ENCODE data around the gene NRG3. TPM values are rescaled to one million over a fixed set of nuclear protein-coding genes. Genes with fewer than 3 reads are reported as not detected.

NRG3 gene
- total and polyA plus RNA-seq, 2 donors (not counting 1 experiment from before 2014, with no cell fraction given) = 0.06 TPM; not detected in 1

GRCh38 chr10:82564353-82565196, 689.6 kb downstream of the NRG3 start:
- no peak overlapping the region for H3K27ac ChIP-seq (ENCODE audit: low read length in 2 of 2)
- ChIA-PET POLR2A (no interaction called here), CTCF (no interaction called here)
- Mint-ChIP-seq H3K27me3 (no peaks in the 10 kb centered on the region), H3K4me1 (no peaks in the 10 kb centered on the region), H3K4me3 (no peak overlapping the region), H3K27ac (no peak overlapping the region), H3K9me3 (ENCODE audit: insufficient read depth) (no peaks in the 10 kb centered on the region)
- H3K36me3 ChIP-seq (replicated peaks in 1 of 2; ENCODE audit: control extremely low read depth in 1 of 2, control insufficient read depth in 1 of 2, extremely low read depth in 1 of 2, insufficient read depth in 2 of 2, low read length in 1 of 2) = no peaks in the 10 kb centered on the region
- H3K79me2 ChIP-seq (ENCODE audit: control insufficient read depth, insufficient read depth, low read length) = no peaks in the 10 kb centered on the region
- H4K20me1 ChIP-seq (ENCODE audit: control insufficient read depth, insufficient read depth, low read length, poor library complexity, severe bottlenecking) = no peaks in the 10 kb centered on the region
- no peak overlapping the region for H3K4me3 ChIP-seq (ENCODE audit: control extremely low read depth in 1 of 5, extremely low read depth in 1 of 5, insufficient read depth in 1 of 5, low read depth in 2 of 5, low read length in 4 of 5)
- ATAC-seq (ENCODE audit: low read depth) = no peak
- no peaks in the 10 kb centered on the region for H3K27me3 ChIP-seq (replicated peaks in 1 of 4; ENCODE audit: control extremely low read depth in 1 of 4, control insufficient read depth in 3 of 4, insufficient read depth in 4 of 4, low read length in 3 of 4)
- H3K4me1 ChIP-seq (ENCODE audit: control insufficient read depth in 2 of 2, insufficient read depth in 2 of 2, low read length in 2 of 2) = no peaks in the 10 kb centered on the region
- H3K9me3 ChIP-seq (ENCODE audit: control extremely low read depth in 1 of 3, control insufficient read depth in 2 of 3, insufficient read depth in 1 of 3, low read length in 2 of 3) = no peaks in the 10 kb centered on the region
- no peak for DNase-seq
- H3K9ac ChIP-seq (ENCODE audit: low read length) = no peak overlapping the region
- intact Hi-C loops (cut with micrococcal nuclease) = no loop called here
- no peak for TF ChIP-seq EZH2 (IDR thresholded peaks at IDR 0.05; ENCODE audit: borderline replicate concordance, insufficient read depth, low read depth, low read length, poor library complexity, severe bottlenecking)
- no peak for TF ChIP-seq CTCF (IDR thresholded peaks at IDR 0.05)
- no peak overlapping the region for H2AFZ ChIP-seq (ENCODE audit: insufficient read depth, low read depth, low read length, poor library complexity, severe bottlenecking)
- no peak overlapping the region for H3K4me2 ChIP-seq (replicated peaks; ENCODE audit: low read depth, low read length, poor library complexity, severe bottlenecking)
- WGBS (ENCODE audit: insufficient coverage) = 90% methylated on average over 3 of the region's 7 CpGs

DNA sequence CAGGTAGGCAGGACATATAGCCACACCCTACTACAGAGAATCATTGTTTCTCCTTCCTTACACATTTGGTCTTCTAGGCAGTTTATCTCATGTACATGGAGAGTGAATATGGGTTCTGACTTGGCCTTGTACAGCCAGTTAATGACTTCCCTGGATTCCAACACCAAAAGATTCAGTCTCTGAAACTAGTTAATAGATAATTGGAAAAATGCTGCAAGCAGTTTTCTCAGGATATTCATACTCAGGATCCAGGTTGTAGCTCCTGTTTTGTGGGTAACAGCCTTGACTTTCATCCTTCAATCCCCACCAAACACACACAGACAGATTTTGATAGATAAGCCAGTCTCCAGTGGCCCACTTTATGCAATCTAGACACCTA, 690.2 kb downstream of the NRG3 start:
- POLR2A ChIA-PET = no interaction called here
- H3K4me1 ChIP-seq (ENCODE audit: control insufficient read depth in 2 of 2, insufficient read depth in 2 of 2, low read length in 2 of 2) = no peaks in the 10 kb centered on the region
- ATAC-seq (ENCODE audit: low read depth) (no peak), DNase-seq (no peak)
- no peak overlapping the region for H2AFZ ChIP-seq (ENCODE audit: insufficient read depth, low read depth, low read length, poor library complexity, severe bottlenecking)
- no peaks in the 10 kb centered on the region for H3K27me3 ChIP-seq (replicated peaks in 1 of 4; ENCODE audit: control extremely low read depth in 1 of 4, control insufficient read depth in 3 of 4, insufficient read depth in 4 of 4, low read length in 3 of 4)
- H3K9me3 ChIP-seq (ENCODE audit: control extremely low read depth in 1 of 3, control insufficient read depth in 2 of 3, insufficient read depth in 1 of 3, low read length in 2 of 3) = no peaks in the 10 kb centered on the region
- H3K36me3 ChIP-seq (replicated peaks in 1 of 2; ENCODE audit: control extremely low read depth in 1 of 2, control insufficient read depth in 1 of 2, extremely low read depth in 1 of 2, insufficient read depth in 2 of 2, low read length in 1 of 2) = no peaks in the 10 kb centered on the region
- Mint-ChIP-seq H3K4me1 (no peaks in the 10 kb centered on the region), H3K27ac (no peak overlapping the region), H3K27me3 (no peaks in the 10 kb centered on the region), H3K9me3 (ENCODE audit: insufficient read depth) (no peaks in the 10 kb centered on the region), H3K4me3 (no peak overlapping the region)
- H3K4me2 ChIP-seq (replicated peaks; ENCODE audit: low read depth, low read length, poor library complexity, severe bottlenecking) = no peak overlapping the region
- H4K20me1 ChIP-seq (ENCODE audit: control insufficient read depth, insufficient read depth, low read length, poor library complexity, severe bottlenecking) = no peaks in the 10 kb centered on the region
- no peak for TF ChIP-seq CTCF (IDR thresholded peaks at IDR 0.05)
- no peak for TF ChIP-seq EZH2 (IDR thresholded peaks at IDR 0.05; ENCODE audit: borderline replicate concordance, insufficient read depth, low read depth, low read length, poor library complexity, severe bottlenecking)
- intact Hi-C loops (cut with micrococcal nuclease) = no loop called here
- no peak overlapping the region for H3K27ac ChIP-seq (ENCODE audit: low read length in 2 of 2)
- no peaks in the 10 kb centered on the region for H3K79me2 ChIP-seq (ENCODE audit: control insufficient read depth, insufficient read depth, low read length)
- H3K4me3 ChIP-seq (ENCODE audit: control extremely low read depth in 1 of 5, extremely low read depth in 1 of 5, insufficient read depth in 1 of 5, low read depth in 2 of 5, low read length in 4 of 5) = no peak overlapping the region
- CTCF ChIA-PET = no interaction called here
- H3K9ac ChIP-seq (ENCODE audit: low read length) = no peak overlapping the region
